Measurements from ENCODE around the gene CTSZ.
"Not testable (repeated sequence)": the region's sequence is repeated elsewhere in the genome, so short reads cannot be mapped to it uniquely, and the experiment has no call there.

CTSZ gene

GRCh38 chr20:59006864-59007664, at the start of gene CTSZ:
CTSZ (minus strand) TSS chr20:59007254; CDS start chr20:59007128, 126 bp downstream.
- no peak for DNase-seq

DNA sequence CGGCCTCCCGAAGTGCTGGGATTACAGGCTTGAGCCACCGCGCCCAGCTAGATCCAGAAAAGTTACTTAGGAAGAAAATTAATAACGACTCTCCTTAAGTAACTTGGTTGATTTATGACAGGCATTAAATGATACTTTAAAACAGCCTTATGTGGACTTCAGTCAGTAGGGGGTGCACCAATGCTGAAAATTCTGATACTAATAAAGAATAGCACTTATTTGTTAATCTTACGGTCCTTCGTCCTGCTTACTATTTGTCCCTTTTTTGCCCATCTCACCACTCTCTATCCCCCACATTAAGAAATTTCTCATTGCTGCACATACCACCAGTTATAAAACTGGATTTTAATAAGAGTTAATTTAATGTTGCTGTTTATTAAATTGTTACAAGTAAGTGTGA, 48.2 kb upstream of the CTSZ start:
- DNase-seq: no peak

DNA sequence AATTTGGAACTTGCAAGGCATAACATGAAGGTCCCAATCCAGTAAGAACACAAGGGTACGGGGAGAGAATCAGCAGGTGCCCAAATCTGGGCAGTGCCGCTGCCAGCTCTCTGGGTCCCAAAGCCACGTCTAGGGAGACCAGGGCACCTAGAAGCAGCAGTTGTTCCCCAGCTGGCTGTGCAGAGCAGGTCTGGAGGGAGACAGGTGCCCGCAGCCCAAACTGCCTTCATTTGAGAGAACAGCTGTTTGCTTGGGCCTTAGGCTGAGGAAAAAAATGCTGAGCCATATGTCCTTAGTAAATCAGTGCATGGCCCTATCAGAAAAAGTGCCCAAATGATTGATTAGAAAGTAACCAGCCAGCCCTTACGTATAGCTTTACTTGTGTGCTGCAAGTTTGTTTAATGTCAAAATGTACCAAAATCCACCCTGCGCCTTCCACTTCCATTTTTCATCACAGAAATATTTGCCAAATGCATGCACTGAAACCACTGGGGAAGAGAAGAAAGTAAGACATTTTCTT, 44.7 kb upstream of the CTSZ start:
- DNase-seq: peak; percentile 75

DNA sequence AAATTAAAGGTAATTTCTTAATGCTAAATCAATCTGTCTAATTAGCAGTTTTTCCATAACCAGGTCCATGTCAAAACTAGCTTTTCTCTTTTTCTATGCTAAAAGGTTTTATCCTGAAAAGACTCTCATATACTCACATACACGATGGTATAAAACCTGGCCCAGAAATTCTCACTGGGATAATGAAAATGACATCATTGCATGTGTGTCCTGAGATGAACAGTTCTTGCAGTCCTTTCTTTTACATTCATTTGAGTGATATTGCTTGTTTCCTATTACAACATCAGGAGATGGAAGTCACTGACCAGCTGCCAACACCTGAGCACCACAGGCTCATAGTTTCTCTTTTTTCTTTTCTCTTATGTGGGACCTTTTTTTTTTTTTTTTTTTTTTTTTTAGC, 43.4 kb upstream of the CTSZ start:
- DNase-seq: no peak

GRCh38 chr20:59048681-59049030, 41.6 kb upstream of the CTSZ start:
- no peak for DNase-seq

GRCh38 chr20:59047938-59048680, 41.1 kb upstream of the CTSZ start:
- DNase-seq: no peak

GRCh38 chr20:59046862-59047261, 39.8 kb upstream of the CTSZ start:
- DNase-seq: no peak

DNA sequence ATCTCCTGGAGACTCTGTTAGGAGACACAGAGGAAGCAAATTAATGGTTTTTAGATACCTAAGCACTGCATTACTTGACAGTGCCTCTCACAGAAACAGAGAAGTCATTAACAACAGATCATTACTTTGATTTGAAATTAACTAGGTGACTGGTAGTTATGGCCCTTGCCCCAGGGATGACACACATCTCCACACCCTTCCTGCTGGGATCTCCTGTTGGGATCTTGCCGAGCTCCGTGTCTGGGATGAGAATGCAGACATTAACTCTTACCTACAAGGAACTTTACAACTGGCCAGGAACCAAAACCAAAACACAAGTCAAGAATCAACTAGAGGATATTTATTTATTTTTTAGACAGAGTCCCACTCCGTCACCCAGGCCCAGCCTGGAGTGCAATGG, 37.7 kb upstream of the CTSZ start:
- DNase-seq: no peak

DNA sequence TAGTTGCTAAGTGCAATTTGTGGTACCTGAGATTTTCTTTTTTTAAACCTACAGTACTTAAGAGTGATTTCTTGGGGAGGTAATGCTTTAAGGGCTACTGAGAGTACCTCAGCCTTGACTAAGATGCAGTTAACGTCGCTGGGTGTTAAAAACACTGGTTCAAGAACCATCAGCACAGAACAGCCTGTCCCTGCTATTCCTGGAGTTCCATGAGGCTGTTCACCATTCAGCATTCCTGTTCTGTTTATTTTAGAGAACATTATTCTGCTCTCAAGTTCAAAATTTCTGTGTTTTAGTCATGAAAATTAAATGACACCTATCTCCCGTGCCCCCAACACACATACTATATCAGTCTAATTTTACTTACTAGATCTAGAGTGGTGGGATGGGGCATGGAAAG, 37.2 kb upstream of the CTSZ start:
- DNase-seq: no peak

DNA sequence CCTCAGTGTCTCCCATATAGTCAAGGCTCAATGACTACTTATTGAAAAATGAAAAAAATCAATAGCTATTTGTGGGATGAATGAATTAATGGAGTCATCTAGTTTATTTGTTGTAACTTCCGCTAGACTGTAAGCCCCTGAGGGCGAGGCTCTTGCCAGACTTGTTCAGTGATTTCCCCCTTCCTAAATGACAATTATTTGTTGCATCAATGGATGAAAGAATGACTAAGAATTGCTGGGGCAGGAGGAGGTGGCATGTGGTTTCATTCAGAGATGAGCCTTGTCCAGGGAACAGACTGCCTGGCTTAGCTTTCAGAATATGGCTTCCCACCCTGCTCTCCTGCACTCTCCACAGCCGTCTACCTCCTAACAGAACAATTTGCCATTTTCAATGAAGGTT, 36.6 kb upstream of the CTSZ start:
- DNase-seq: no peak

- DNase-seq: peak; percentile 33
Observed at GRCh38 chr20:59042796-59043631, 36.0 kb upstream of the CTSZ start.

GRCh38 chr20:59042151-59042795, 35.2 kb upstream of the CTSZ start, which contains the start of gene PRELID3B:
PRELID3B (minus strand) TSS chr20:59042786; CDS start chr20:59042730, 56 bp downstream.
- no peak for DNase-seq

GRCh38 chr20:59041487-59041886, 34.4 kb upstream of the CTSZ start:
- not testable (repeated sequence) for DNase-seq

- DNase-seq: no peak
Observed at GRCh38 chr20:59040667-59041066, 33.6 kb upstream of the CTSZ start.

- DNase-seq: no peak
Observed at GRCh38 chr20:59039233-59039632, 32.2 kb upstream of the CTSZ start.

DNA sequence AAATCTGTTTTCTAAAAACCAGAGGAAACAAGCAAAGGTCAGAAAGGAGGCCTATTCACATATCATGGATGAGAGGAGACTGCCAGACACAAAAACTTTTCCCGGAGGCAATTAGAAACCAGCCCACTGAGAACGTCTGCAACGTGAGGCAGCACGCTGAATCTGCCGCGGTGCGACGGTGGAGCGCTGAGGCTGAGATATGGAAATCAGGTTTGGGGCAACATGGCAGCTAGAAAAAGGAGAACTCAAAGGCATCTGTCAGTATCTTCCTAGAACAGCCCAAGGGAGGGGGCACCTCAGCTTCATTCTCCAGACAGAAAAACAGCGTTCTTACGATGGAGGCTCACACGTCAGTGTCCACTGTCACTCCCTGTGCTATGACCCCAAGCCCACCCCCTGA, 30.3 kb upstream of the CTSZ start:
- no peak for DNase-seq

DNA sequence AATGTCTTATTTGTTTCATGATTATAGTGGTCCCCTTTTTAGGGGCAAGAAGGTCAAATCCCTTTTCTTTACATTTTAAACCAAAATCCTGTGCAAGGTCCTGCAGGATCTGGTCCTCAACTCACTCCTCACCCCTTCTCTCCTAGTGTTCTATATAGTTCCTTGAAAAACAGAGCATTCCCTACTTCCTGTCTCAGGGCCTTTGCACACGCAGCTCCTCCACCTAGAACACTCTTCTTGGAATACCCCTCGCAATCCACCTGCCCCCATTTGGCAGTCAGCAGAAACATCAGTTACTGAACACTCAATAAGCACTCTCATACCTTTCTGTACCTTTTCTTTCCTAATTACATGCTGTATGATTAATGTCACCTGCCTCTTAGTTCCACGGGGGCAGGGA, 28.3 kb upstream of the CTSZ start:
- no peak for DNase-seq

DNA sequence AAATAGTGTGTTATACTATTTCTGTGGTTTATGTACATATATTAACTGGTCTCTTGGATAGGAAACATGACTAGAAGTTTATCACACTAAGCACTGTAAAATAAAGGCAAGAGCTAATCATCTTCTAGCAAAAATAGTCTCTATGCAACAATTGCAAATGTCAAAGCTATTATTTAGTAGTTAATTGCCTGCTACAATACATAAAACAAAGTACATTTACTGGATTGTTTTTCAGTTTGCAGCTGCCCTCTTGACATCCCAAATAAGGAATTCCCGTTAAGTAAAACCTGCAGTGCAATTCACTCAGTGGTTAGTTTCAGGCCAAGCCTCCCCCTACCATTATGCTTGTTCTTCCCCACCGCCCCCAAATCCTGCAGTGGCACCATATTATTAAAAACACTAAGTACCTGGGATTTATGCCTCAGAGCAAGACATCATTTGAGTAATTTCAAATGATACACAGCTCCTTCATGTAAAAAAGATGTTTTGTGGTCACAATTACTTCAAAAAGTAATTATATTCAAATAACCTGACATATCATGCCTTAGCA, 26.6 kb upstream of the CTSZ start:
- DNase-seq: no peak

DNA sequence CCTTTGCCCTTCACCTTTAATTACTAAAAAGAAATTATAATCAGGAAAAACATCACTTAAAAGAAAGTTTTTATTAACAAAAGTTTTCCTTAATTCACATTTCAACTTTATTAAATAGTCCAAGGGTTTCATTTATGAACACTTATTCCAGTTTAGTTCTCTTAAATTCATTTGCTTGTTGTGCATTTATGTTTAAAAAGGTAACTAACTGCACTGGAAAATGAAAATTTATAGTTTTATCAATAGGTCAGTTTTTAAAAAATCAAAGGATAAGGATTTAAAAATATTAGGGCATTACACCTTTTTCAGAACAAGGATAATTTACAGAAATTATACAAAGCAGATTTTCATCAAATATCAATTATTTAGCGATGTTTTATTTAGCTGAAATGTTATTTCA, 26.0 kb upstream of the CTSZ start:
- no peak for DNase-seq

DNA sequence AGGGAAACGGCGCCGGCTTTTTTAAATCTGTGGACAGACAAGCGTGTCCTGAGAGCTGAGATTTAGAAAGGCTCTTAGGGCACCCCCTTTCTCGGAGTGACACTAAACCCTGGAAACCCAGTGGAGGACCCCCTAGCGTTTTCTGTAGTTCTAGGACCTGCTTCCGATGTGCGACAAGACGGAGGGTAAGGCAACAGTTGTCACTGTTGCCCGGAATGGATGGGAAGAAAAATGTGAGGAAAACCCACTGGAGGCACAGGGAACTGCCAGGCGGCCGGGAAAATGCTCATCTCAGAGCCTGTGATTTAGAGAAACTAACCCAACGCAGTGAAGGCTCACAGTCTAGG, 25.6 kb upstream of the CTSZ start:
- peak; percentile 41 for DNase-seq

DNA sequence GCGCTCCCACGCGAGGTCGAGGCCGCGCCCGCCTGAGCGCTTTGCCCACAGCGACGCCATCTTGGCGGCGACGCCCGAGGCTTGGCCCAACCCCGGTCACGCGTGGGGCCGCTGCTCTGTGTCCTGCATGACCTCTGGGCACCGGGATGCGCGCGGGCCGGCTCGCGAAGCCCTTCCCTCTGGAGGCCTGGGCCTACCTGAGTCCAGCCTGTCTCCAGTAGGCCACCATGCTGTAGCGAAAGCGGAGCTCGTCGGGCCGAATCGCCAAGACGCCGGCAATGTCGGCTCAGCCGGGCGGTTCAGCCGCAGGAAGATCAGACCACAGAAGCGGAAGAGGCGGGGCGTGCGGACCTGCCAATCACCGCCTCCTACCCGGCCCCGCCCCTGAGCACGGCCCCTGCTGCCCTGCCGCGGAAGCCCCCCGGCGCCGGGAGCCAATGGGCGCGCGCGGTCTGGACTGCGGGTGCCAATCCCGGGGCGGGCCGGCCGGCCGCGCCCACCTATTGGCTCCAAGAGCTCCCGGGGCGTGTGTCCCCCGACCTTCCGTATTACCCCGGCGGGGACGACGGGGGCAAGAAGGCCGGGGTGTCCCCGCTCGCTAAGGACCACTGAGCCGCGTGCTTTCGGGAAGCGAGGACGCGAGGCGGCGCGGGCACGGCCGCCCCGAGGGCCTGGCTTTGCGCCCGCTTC, 25.1 kb upstream of the CTSZ start, which contains the start of gene ATP5F1E:
ATP5F1E (minus strand) TSS at position 313 of the 690 bp plus-strand sequence; CDS start at position 229, 84 bp downstream.
- peak; percentile 77 for DNase-seq

GRCh38 chr20:59031564-59032022, 24.5 kb upstream of the CTSZ start:
- DNase-seq: no peak
